ENCODE measurements around the gene SPTBN4.

DNA sequence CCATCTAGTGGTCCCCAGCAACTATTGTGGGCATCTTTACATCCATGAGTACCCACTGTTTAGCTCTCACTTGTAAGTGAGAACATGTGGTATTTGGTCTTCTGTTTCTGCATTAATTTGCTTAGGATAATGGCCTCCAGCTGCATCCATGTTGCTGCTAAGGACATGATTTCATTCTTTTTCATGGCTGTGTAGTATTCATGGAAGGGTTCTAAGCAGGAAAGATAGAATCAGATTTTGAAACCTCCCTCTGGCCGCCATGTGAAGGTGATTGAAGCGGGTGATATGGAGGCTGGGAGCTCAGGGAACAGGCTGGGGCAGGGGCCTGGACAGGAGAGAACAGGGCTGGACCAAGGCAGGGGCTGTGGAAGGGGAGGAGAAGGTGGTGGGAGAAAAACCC, 154.5 kb downstream of the SPTBN4 start:
- TF ChIP-seq EZH2phosphoT487 (conservative IDR thresholded peaks at IDR 0.05; ENCODE audit: low read length) = no peak
- TF ChIP-seq, protein P1, sequence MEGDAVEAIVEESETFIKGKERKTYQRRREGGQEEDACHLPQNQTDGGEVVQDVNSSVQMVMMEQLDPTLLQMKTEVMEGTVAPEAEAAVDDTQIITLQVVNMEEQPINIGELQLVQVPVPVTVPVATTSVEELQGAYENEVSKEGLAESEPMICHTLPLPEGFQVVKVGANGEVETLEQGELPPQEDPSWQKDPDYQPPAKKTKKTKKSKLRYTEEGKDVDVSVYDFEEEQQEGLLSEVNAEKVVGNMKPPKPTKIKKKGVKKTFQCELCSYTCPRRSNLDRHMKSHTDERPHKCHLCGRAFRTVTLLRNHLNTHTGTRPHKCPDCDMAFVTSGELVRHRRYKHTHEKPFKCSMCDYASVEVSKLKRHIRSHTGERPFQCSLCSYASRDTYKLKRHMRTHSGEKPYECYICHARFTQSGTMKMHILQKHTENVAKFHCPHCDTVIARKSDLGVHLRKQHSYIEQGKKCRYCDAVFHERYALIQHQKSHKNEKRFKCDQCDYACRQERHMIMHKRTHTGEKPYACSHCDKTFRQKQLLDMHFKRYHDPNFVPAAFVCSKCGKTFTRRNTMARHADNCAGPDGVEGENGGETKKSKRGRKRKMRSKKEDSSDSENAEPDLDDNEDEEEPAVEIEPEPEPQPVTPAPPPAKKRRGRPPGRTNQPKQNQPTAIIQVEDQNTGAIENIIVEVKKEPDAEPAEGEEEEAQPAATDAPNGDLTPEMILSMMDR (IDR thresholded peaks at IDR 0.05; ENCODE audit: insufficient read depth, low read length, poor library complexity, severe bottlenecking) = no peak

Measured in SU-DHL-6 (cell line).